ENCODE results near the gene SHISA8. TPM values are rescaled to one million over a fixed set of nuclear protein-coding genes. Genes with fewer than 3 reads are reported as not detected.

SHISA8 gene
- total and polyA plus RNA-seq, 7 donors: 0.15 to 0.26 (median 0.26) TPM; not detected in 4

GRCh38 chr22:41925783-41926460 is 11.0 kb upstream of the SHISA8 start:
- peak; percentile 75 for TF ChIP-seq CTCF (IDR thresholded peaks at IDR 0.05)
- peak; percentile 89 to 92 (median 89) for ATAC-seq
- Histone ChIP-seq H3K4me3 (peak overlapping the region; percentile 69), H3K9me3 (no peaks in the 10 kb centered on the region), H3K27ac (no peak overlapping the region), H3K27me3 (ENCODE audit: insufficient read depth in 3 of 3, low read length in 2 of 3) (peaks cover 0 to 3% (median 2%) of the 10 kb centered on the region in 3 donors), H3K36me3 (ENCODE audit: insufficient read depth in 1 of 2, low read depth in 1 of 2) (no peaks in the 10 kb centered on the region), H3K4me1 (no peaks in the 10 kb centered on the region)
- DNase-seq: peak; percentile 75 to 90
- intact Hi-C loops (cut with DNase I): no loop called here
- 5 to 6% (median 6%) methylated on average over 31 to 44 of the region's 48 CpGs for WGBS, 3 donors

GRCh38 chr22:41923595-41924276 is 8.9 kb upstream of the SHISA8 start:
- no peaks in the 10 kb centered on the region for H3K9me3 ChIP-seq
- no peak for DNase-seq
- peaks cover 0 to 9% (median 2%) of the 10 kb centered on the region in 3 donors for H3K27me3 ChIP-seq (ENCODE audit: insufficient read depth in 3 of 3, low read length in 2 of 3)
- ATAC-seq: no peak
- 91 to 94% (median 92%) methylated on average over 13 to 14 of the region's 14 CpGs for WGBS, 3 donors
- no peak overlapping the region for H3K4me3 ChIP-seq
- intact Hi-C loops (cut with DNase I): no loop called here
- peaks cover 6% of the 10 kb centered on the region for H3K4me1 ChIP-seq
- TF ChIP-seq CTCF (IDR thresholded peaks at IDR 0.05): no peak
- H3K27ac ChIP-seq: no peak overlapping the region
- H3K36me3 ChIP-seq (ENCODE audit: insufficient read depth in 1 of 2, low read depth in 1 of 2): no peaks in the 10 kb centered on the region

GRCh38 chr22:41922940-41923594 is 8.2 kb upstream of the SHISA8 start:
- WGBS, 3 donors: 90 to 94% (median 92%) methylated on average over 4 of the region's 4 CpGs
- Histone ChIP-seq H3K36me3 (ENCODE audit: insufficient read depth in 1 of 2, low read depth in 1 of 2) (no peaks in the 10 kb centered on the region), H3K4me3 (no peak overlapping the region), H3K9me3 (no peaks in the 10 kb centered on the region), H3K27me3 (ENCODE audit: insufficient read depth in 3 of 3, low read length in 2 of 3) (peaks cover 0 to 16% (median 2%) of the 10 kb centered on the region in 3 donors), H3K4me1 (peaks cover 6% of the 10 kb centered on the region), H3K27ac (no peak overlapping the region)
- intact Hi-C loops (cut with DNase I): no loop called here
- no peak for TF ChIP-seq CTCF (IDR thresholded peaks at IDR 0.05)
- ATAC-seq (no peak), DNase-seq (no peak)

- Histone ChIP-seq H3K4me1 (peaks cover 6% of the 10 kb centered on the region), H3K27me3 (ENCODE audit: insufficient read depth in 3 of 3, low read length in 2 of 3) (peaks cover 0 to 16% (median 2%) of the 10 kb centered on the region in 3 donors), H3K27ac (no peak overlapping the region), H3K36me3 (ENCODE audit: insufficient read depth in 1 of 2, low read depth in 1 of 2) (no peaks in the 10 kb centered on the region), H3K9me3 (no peaks in the 10 kb centered on the region), H3K4me3 (no peak overlapping the region)
- DNase-seq (no peak), ATAC-seq (no peak)
- no peak for TF ChIP-seq CTCF (IDR thresholded peaks at IDR 0.05)
- intact Hi-C loops (cut with DNase I): no loop called here
- WGBS, 3 donors: 84 to 90% (median 90%) methylated on average over 5 of the region's 5 CpGs
Measured at GRCh38 chr22:41922328-41922727, 7.5 kb upstream of the SHISA8 start.
